Measurements from ENCODE around the gene DCC. TPM values are rescaled to one million over a fixed set of nuclear protein-coding genes. Genes with fewer than 3 reads are reported as not detected.

Gene DCC
- total and polyA plus RNA-seq, 9 of the 15 experiments (the other 6 are each of a cell fraction or from before 2014, with no cell fraction given), result not detected

GRCh38 chr18:52888014-52888413, 548.0 kb downstream of the DCC start:
- FAIRE-seq, result no peak
- POLR2A ChIA-PET, result no interaction called here
- TF ChIP-seq FOXJ3 (CRISPR knock-in tag; IDR thresholded peaks at IDR 0.05) (no peak), IRF2 (CRISPR knock-in tag; IDR thresholded peaks at IDR 0.05) (no peak), MXD1 (CRISPR knock-in tag; IDR thresholded peaks at IDR 0.05; ENCODE audit: borderline replicate concordance, poor library complexity, severe bottlenecking) (no peak), TSC22D4 (tag; IDR thresholded peaks at IDR 0.05) (no peak), THRAP3 (IDR thresholded peaks at IDR 0.05; ENCODE audit: borderline replicate concordance) (no peak), ZBTB11 (CRISPR knock-in tag; IDR thresholded peaks at IDR 0.05) (no peak), ZBTB49 (CRISPR knock-in tag; IDR thresholded peaks at IDR 0.05; ENCODE audit: borderline replicate concordance) (no peak), ZC3H11A (IDR thresholded peaks at IDR 0.05; ENCODE audit: low read depth, low read length) (no peak), SRSF3 (IDR thresholded peaks at IDR 0.05; ENCODE audit: insufficient read depth, low read length) (no peak), BRD9 (IDR thresholded peaks at IDR 0.05; ENCODE audit: low read depth, partially characterized antibody) (no peak), CC2D1A (IDR thresholded peaks at IDR 0.05) (no peak), MITF (IDR thresholded peaks at IDR 0.05) (no peak), BMI1 (IDR thresholded peaks at IDR 0.05; ENCODE audit: low read length) (no peak), GTF2F1 (IDR thresholded peaks at IDR 0.05; ENCODE audit: low read depth, low read length) (no peak), EHMT2 (IDR thresholded peaks at IDR 0.05) (no peak)

More at GRCh38 chr18:52888014-52888413, 548.0 kb downstream of the DCC start:
- CTCF ChIA-PET (ENCODE audit: low intra/inter-chr PET ratio), result no interaction called here
- ATAC-seq (no peak), DNase-seq (ENCODE audit: extremely low read depth in 1 of 4, low spot score in 3 of 4) (no peak)
- Histone ChIP-seq H3K4me3 (no peak overlapping the region), H3K9me3 (replicated peaks; ENCODE audit: control insufficient read depth, insufficient read depth, low read depth, low read length) (no peaks in the 10 kb centered on the region), H3K36me3 (ENCODE audit: control insufficient read depth, insufficient read depth, low read length) (no peaks in the 10 kb centered on the region), H4K20me1 (replicated peaks; ENCODE audit: control insufficient read depth, insufficient read depth, low read length) (no peaks in the 10 kb centered on the region), H3K79me2 (ENCODE audit: control insufficient read depth, insufficient read depth, low read length) (no peaks in the 10 kb centered on the region), H3K9me1 (ENCODE audit: control insufficient read depth, insufficient read depth, low read length) (no peaks in the 10 kb centered on the region), H3K27ac (ENCODE audit: extremely low read depth, low read depth, low read length) (no peak overlapping the region), H3K4me1 (replicated peaks in 1 of 2; ENCODE audit: control insufficient read depth in 2 of 2, insufficient read depth in 2 of 2, low read length in 2 of 2) (no peaks in the 10 kb centered on the region), H3K27me3 (ENCODE audit: control insufficient read depth in 2 of 2, insufficient read depth in 2 of 2, low read length in 2 of 2) (no peaks in the 10 kb centered on the region), H3K9ac (ENCODE audit: insufficient read depth in 1 of 2, low read depth in 2 of 2, low read length in 2 of 2) (no peak overlapping the region), H2AFZ (ENCODE audit: low read depth, low read length) (no peak overlapping the region), H3K4me2 (ENCODE audit: insufficient read depth, low read length) (no peak overlapping the region)
- intact Hi-C loops (cut with micrococcal nuclease) (no loop called here), in situ Hi-C loops (cut with MboI) (no loop called here)
- no TSS peak for BruUV-seq (replicated peaks)

Data from K562 (cell line).